ENCODE data around the gene FCHSD1. TPM values are rescaled to one million over a fixed set of nuclear protein-coding genes. Genes with fewer than 3 reads are reported as not detected.

Gene FCHSD1
- total and polyA plus RNA-seq, 10 donors = 20.4 to 67.3 (median 45.6) TPM

DNA sequence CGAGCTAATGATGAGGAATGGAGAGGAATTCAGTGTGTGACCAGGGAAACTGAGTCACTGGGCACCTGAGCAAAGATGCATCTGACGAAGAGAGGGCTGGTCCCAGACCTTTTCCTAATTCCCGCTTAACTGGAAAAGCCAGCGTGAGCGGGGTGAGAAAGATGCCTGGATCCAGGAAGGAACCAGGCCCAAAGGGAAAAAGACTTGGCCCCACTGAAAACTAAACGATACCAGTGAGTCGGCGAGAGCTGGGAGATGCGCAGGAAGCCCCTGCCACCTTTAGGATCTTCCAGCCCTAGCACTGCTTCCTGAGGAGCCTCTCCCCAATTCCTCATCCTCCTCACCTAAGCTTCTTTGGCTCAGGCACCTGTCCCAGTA, 499 bp upstream of the FCHSD1 start:
- Histone ChIP-seq H3K27ac (peak overlapping the region; percentile 44 to 89 (median 80)), H3K27me3 (replicated peaks in 1 of 7) (no peaks in the 10 kb centered on the region), H3K9me3 (no peaks in the 10 kb centered on the region), H3K4me3 (peak overlapping the region; percentile 59 to 88 (median 66)), H3K4me1 (peaks cover 9 to 34% (median 20%) of the 10 kb centered on the region in 6 donors), H3K36me3 (peaks cover 0 to 61% (median 13%) of the 10 kb centered on the region in 6 donors)
- 56 to 64% (median 61%) methylated on average over 9 of the region's 9 CpGs for WGBS, 5 donors
- no peak for TF ChIP-seq CTCF (IDR thresholded peaks at IDR 0.05 in 8 of 11, conservative IDR thresholded peaks at IDR 0.05 in 3 of 11)
- TF ChIP-seq POLR2AphosphoS5 (IDR thresholded peaks at IDR 0.05) = no peak
- no peak for TF ChIP-seq POLR2A (IDR thresholded peaks at IDR 0.05)
- DNase-seq = no peak
- intact Hi-C loops (cut with DNase I; ENCODE audit: low total_unique reads) = no loop called here

- H3K4me1 ChIP-seq = peaks cover 9 to 34% (median 20%) of the 10 kb centered on the region in 6 donors
- H3K27me3 ChIP-seq (replicated peaks in 1 of 7) = no peaks in the 10 kb centered on the region
- DNase-seq = no peak
- no peak for TF ChIP-seq CTCF (IDR thresholded peaks at IDR 0.05 in 8 of 11, conservative IDR thresholded peaks at IDR 0.05 in 3 of 11)
- TF ChIP-seq POLR2A (IDR thresholded peaks at IDR 0.05) = no peak
- no peak for TF ChIP-seq POLR2AphosphoS5 (IDR thresholded peaks at IDR 0.05)
- H3K9me3 ChIP-seq = no peaks in the 10 kb centered on the region
- H3K36me3 ChIP-seq = peaks cover 0 to 62% (median 21%) of the 10 kb centered on the region in 6 donors
- H3K27ac ChIP-seq = peak overlapping the region in 2 of 8 donors; percentile 88 to 89
- no peak overlapping the region for H3K4me3 ChIP-seq
- intact Hi-C loops (cut with DNase I; ENCODE audit: low total_unique reads) = no loop called here
These were observed 1.2 kb downstream of the FCHSD1 start for GRCh38 chr5:141649972-141650371.

GRCh38 chr5:141649056-141649688, 2.0 kb downstream of the FCHSD1 start:
- H3K27me3 ChIP-seq (replicated peaks in 1 of 7) = no peaks in the 10 kb centered on the region
- 94 to 96% (median 94%) methylated on average over 17 of the region's 17 CpGs for WGBS, 5 donors
- no peak overlapping the region for H3K4me3 ChIP-seq
- H3K36me3 ChIP-seq = peaks cover 0 to 64% (median 29%) of the 10 kb centered on the region in 6 donors
- peaks cover 9 to 34% (median 20%) of the 10 kb centered on the region in 6 donors for H3K4me1 ChIP-seq
- peak overlapping the region in 1 of 8 donors; percentile 88 for H3K27ac ChIP-seq
- DNase-seq = no peak
- no peaks in the 10 kb centered on the region for H3K9me3 ChIP-seq
- TF ChIP-seq POLR2A (IDR thresholded peaks at IDR 0.05) (no peak), POLR2AphosphoS5 (IDR thresholded peaks at IDR 0.05) (peak in 1 of 3 donors; percentile 13)
- intact Hi-C loops (cut with DNase I; ENCODE audit: low total_unique reads) = no loop called here

GRCh38 chr5:141647851-141648250, 3.4 kb downstream of the FCHSD1 start:
- H3K9me3 ChIP-seq = no peaks in the 10 kb centered on the region
- H3K4me1 ChIP-seq = peaks cover 9 to 41% (median 20%) of the 10 kb centered on the region in 6 donors
- intact Hi-C loops (cut with DNase I; ENCODE audit: low total_unique reads) = no loop called here
- no peak overlapping the region for H3K4me3 ChIP-seq
- peaks cover 0 to 67% (median 38%) of the 10 kb centered on the region in 6 donors for H3K36me3 ChIP-seq
- WGBS, 5 donors = 60 to 94% (median 91%) methylated on average over 1 to 3 of the region's 3 CpGs
- no peak for DNase-seq
- no peak overlapping the region for H3K27ac ChIP-seq
- no peak for TF ChIP-seq CTCF (IDR thresholded peaks at IDR 0.05 in 8 of 11, conservative IDR thresholded peaks at IDR 0.05 in 3 of 11)
- TF ChIP-seq POLR2A (IDR thresholded peaks at IDR 0.05) = no peak
- no peak for TF ChIP-seq POLR2AphosphoS5 (IDR thresholded peaks at IDR 0.05)
- H3K27me3 ChIP-seq (replicated peaks in 1 of 7) = no peaks in the 10 kb centered on the region

Measured in spleen (tissue), 11 donors.